GM18858 (cell line): ENCODE measurements around the gene ARHGEF16.

Experiments
- ATAC-seq: cut with Tn5 transposase; IDR thresholded peaks from one replicate; pipeline ENCODE4 v1.9.1; 2021; ENCODE audit not compliant: unreplicated experiment

The ARHGEF16 gene

GRCh38 chr1:3455670-3456448 is 1.4 kb downstream of the ARHGEF16 start:
- ATAC-seq: no peak

GRCh38 chr1:3456449-3456963 is 2.0 kb downstream of the ARHGEF16 start:
- ATAC-seq: no peak

- no peak for ATAC-seq
Observed at GRCh38 chr1:3456964-3457909, 2.8 kb downstream of the ARHGEF16 start.

GRCh38 chr1:3457910-3458883 is 3.7 kb downstream of the ARHGEF16 start:
- no peak for ATAC-seq

- ATAC-seq: no peak
Observed at GRCh38 chr1:3459051-3459908, 4.8 kb downstream of the ARHGEF16 start.

GRCh38 chr1:3459940-3460671 is 5.6 kb downstream of the ARHGEF16 start:
- ATAC-seq: no peak

- ATAC-seq: no peak
Observed at GRCh38 chr1:3460672-3461131, 6.2 kb downstream of the ARHGEF16 start.

GRCh38 chr1:3461238-3461933 is 6.9 kb downstream of the ARHGEF16 start:
- no peak for ATAC-seq

- ATAC-seq: no peak
Observed at GRCh38 chr1:3461934-3462275, 7.4 kb downstream of the ARHGEF16 start.

GRCh38 chr1:3462356-3463012 is 8.0 kb downstream of the ARHGEF16 start:
- no peak for ATAC-seq

- ATAC-seq: no peak
Observed at GRCh38 chr1:3463013-3463385, 8.5 kb downstream of the ARHGEF16 start.

- no peak for ATAC-seq
Observed at GRCh38 chr1:3463408-3463863, 9.0 kb downstream of the ARHGEF16 start.

GRCh38 chr1:3463891-3464648 is 9.6 kb downstream of the ARHGEF16 start:
- ATAC-seq: no peak

- ATAC-seq: no peak
Observed at GRCh38 chr1:3464649-3465025, 10.2 kb downstream of the ARHGEF16 start.

GRCh38 chr1:3465091-3465934 is 10.8 kb downstream of the ARHGEF16 start:
- no peak for ATAC-seq

GRCh38 chr1:3465935-3466321 is 11.5 kb downstream of the ARHGEF16 start:
- ATAC-seq: no peak
